H1 (cell line): ENCODE measurements around the gene PRRX2. TPM values are rescaled to one million over a fixed set of nuclear protein-coding genes. Genes with fewer than 3 reads are reported as not detected.

Experiments
- NANOG ChIP-seq: IDR thresholded peaks from 2 replicates; pipeline ENCODE4 v1.6.1; 2011; ENCODE audit warnings: low read length, low read depth, mild to moderate bottlenecking, inconsistent platforms; ENCODE audit not compliant: insufficient read depth, poor library complexity, severe bottlenecking
- polyA plus RNA-seq, 7 experiments: library from polyadenylated mRNA; depleted of rRNA in 3 of 7; stranded (reverse) in 5 of 7; unstranded in 2 of 7; fragments of >200 nt in 5 of 7; fragments of 200-250 nt in 2 of 7; gene quantifications; 1 replicate in 5 of 7; 2 replicates in 1 of 7; 4 replicates in 1 of 7; pipeline versions ENCODE4 v1.2.1 to v1.2.3, GENCODE V29; 2011 to 2013; ENCODE audit warnings: missing spikeins in 2 of 7, mixed read lengths in 2 of 7
- total RNA-seq: library from RNA; stranded (reverse); fragmentation: NEBNext Ultra II Directional; extraction: Animal tissue kit (Norgen Biotek cat#: 25700); gene quantifications from 2 replicates; pipeline ENCODE4 v1.2.1, GENCODE V29; 2021

PRRX2 gene
- total and polyA plus RNA-seq, 2 of the 8 experiments (the other 6 are each of a cell fraction or from before 2014, with no cell fraction given): 5.8 to 9.2 TPM

- no peak for TF ChIP-seq NANOG
- TF ChIP-seq, all 59 proteins: peak for 0
These were observed 104.2 kb downstream of the PRRX2 start (continued) for GRCh38 chr9:129769669-129770068.
